H9 (cell line): ENCODE data around the gene PNPLA7. TPM values are rescaled to one million over a fixed set of nuclear protein-coding genes. Genes with fewer than 3 reads are reported as not detected.

Source experiments
- DNase-seq: peaks from one replicate; pipeline ENCODE4 v3.0.0-alpha.2; 2017
- H2AFZ ChIP-seq: one replicate; pipeline ENCODE4 v1.6.1; 2013; ENCODE audit warnings: mild to moderate bottlenecking, low read length, control low read depth, moderate library complexity
- H2AK5ac ChIP-seq: 2 replicates; pipeline ENCODE4 v1.6.1; 2013; ENCODE audit warnings: low read length, control low read depth, mixed read lengths; ENCODE audit not compliant: insufficient read length
- H2BK120ac ChIP-seq: one replicate; pipeline ENCODE4 v1.6.1; 2013; ENCODE audit warnings: low read depth, mild to moderate bottlenecking, low read length, control low read depth, inconsistent platforms; ENCODE audit not compliant: poor library complexity, severe bottlenecking
- H2BK12ac ChIP-seq: 2 replicates; pipeline ENCODE4 v1.6.1; 2013; ENCODE audit warnings: low read length, control low read depth, mixed read lengths, low read depth; ENCODE audit not compliant: insufficient read length
- H2BK15ac ChIP-seq: 2 replicates; pipeline ENCODE4 v1.6.1; 2013; ENCODE audit warnings: low read depth, low read length, control low read depth
- H2BK20ac ChIP-seq: one replicate; pipeline ENCODE4 v1.6.1; 2013; ENCODE audit warnings: low read depth, mild to moderate bottlenecking, low read length, control low read depth, inconsistent platforms; ENCODE audit not compliant: poor library complexity, severe bottlenecking
- H2BK5ac ChIP-seq: 2 replicates; pipeline ENCODE4 v1.6.1; 2013; ENCODE audit warnings: low read length, control low read depth, mixed read lengths; ENCODE audit not compliant: insufficient read length
- H3K14ac ChIP-seq: 2 replicates; pipeline ENCODE4 v1.6.1; 2013; ENCODE audit warnings: low read length, control low read depth; ENCODE audit not compliant: insufficient read depth
- H3K18ac ChIP-seq: 2 replicates; pipeline ENCODE4 v1.6.1; 2013; ENCODE audit warnings: low read depth, mild to moderate bottlenecking, mixed read lengths, low read length, control low read depth; ENCODE audit not compliant: insufficient read length
- H3K23ac ChIP-seq: 2 replicates; pipeline ENCODE4 v1.6.1; 2013; ENCODE audit warnings: low read length, control low read depth, mixed read lengths, low read depth; ENCODE audit not compliant: insufficient read length
- H3K23me2 ChIP-seq: 2 replicates; pipeline ENCODE4 v1.6.1; 2013; ENCODE audit warnings: low read depth, mild to moderate bottlenecking, mixed read lengths, low read length, control low read depth; ENCODE audit not compliant: insufficient read length, poor library complexity, severe bottlenecking
- H3K27ac ChIP-seq: 2 replicates; pipeline ENCODE4 v1.5.1; 2013; ENCODE audit warnings: low read length, control low read depth, mixed read lengths, low read depth; ENCODE audit not compliant: insufficient read length
- H3K27me3 ChIP-seq: 2 replicates; pipeline ENCODE4 v1.6.1; 2013; ENCODE audit warnings: low read length, control low read depth, inconsistent platforms; ENCODE audit not compliant: insufficient read depth
- H3K4ac ChIP-seq: 2 replicates; pipeline ENCODE4 v1.6.1; 2013; ENCODE audit warnings: low read depth, mild to moderate bottlenecking, control low read depth, inconsistent platforms, low read length, moderate library complexity
- H3K4me1 ChIP-seq: 2 replicates; pipeline ENCODE4 v1.6.1; 2013; ENCODE audit warnings: low read length, control low read depth, inconsistent platforms; ENCODE audit not compliant: insufficient read depth
- H3K4me2 ChIP-seq: 2 replicates; pipeline ENCODE4 v1.6.1; 2013; ENCODE audit warnings: low read length, control low read depth, mixed read lengths; ENCODE audit not compliant: insufficient read length, insufficient read depth
- H3K56ac ChIP-seq: 2 replicates; pipeline ENCODE4 v1.6.1; 2013; ENCODE audit warnings: low read depth, mild to moderate bottlenecking, mixed read lengths, low read length, control low read depth; ENCODE audit not compliant: insufficient read length
- H3K79me1 ChIP-seq: 2 replicates; pipeline ENCODE4 v1.6.1; 2013; ENCODE audit warnings: low read depth, mild to moderate bottlenecking, moderate library complexity, low read length, control low read depth, inconsistent platforms; ENCODE audit not compliant: insufficient read depth, poor library complexity, severe bottlenecking
- H3K79me2 ChIP-seq: 2 replicates; pipeline ENCODE4 v1.6.1; 2013; ENCODE audit warnings: low read length, control low read depth, inconsistent platforms; ENCODE audit not compliant: insufficient read depth
- H3K9ac ChIP-seq: 2 replicates; pipeline ENCODE4 v1.6.1; 2013; ENCODE audit warnings: low read length, control low read depth, mixed read lengths; ENCODE audit not compliant: insufficient read length; ENCODE audit errors: extremely low read depth
- H3K9me3 ChIP-seq: one replicate; pipeline ENCODE4 v1.6.1; 2013; ENCODE audit warnings: low read depth, low read length, inconsistent platforms; ENCODE audit not compliant: control insufficient read depth
- H3T11ph ChIP-seq: one replicate; pipeline ENCODE4 v1.6.1; 2013; ENCODE audit warnings: mild to moderate bottlenecking, low read length, control low read depth, inconsistent platforms
- H4K20me1 ChIP-seq: one replicate; pipeline ENCODE4 v1.6.1; 2013; ENCODE audit not compliant: control insufficient read depth, insufficient read length, insufficient read depth
- H4K5ac ChIP-seq: 2 replicates; pipeline ENCODE4 v1.6.1; 2013; ENCODE audit warnings: low read depth, mild to moderate bottlenecking, mixed read lengths, low read length, control low read depth; ENCODE audit not compliant: insufficient read length
- H4K8ac ChIP-seq: replicated peaks from 2 replicates; pipeline ENCODE4 v1.6.1; 2013; ENCODE audit warnings: low read length, control low read depth, mixed read lengths, low read depth; ENCODE audit not compliant: insufficient read length
- H4K91ac ChIP-seq: 2 replicates; pipeline ENCODE4 v1.6.1; 2013; ENCODE audit warnings: low read depth, mild to moderate bottlenecking, moderate library complexity, mixed read lengths, low read length, control low read depth; ENCODE audit not compliant: insufficient read length
- H3K27ac Mint-ChIP-seq, 3 experiments: 2 replicates in 2 of 3; 3 replicates in 1 of 3; pipeline ENCODE4 v1.8.0; 2020 to 2021; ENCODE audit warnings: mixed read lengths in 3 of 3, mild to moderate bottlenecking in 1 of 3, moderate library complexity in 1 of 3
- H3K27me3 Mint-ChIP-seq: 2 replicates; pipeline ENCODE4 v1.8.0; 2021; ENCODE audit warnings: low read depth, mild to moderate bottlenecking, moderate library complexity, mixed read lengths
- H3K36me3 Mint-ChIP-seq, 3 experiments: 2 replicates in 2 of 3; 3 replicates in 1 of 3; pipeline ENCODE4 v1.8.0; 2020 to 2021; ENCODE audit warnings: low read depth in 3 of 3, mixed read lengths in 3 of 3; ENCODE audit not compliant: insufficient read depth in 1 of 3
- H3K4me1 Mint-ChIP-seq, 2 experiments: 2 replicates each; pipeline ENCODE4 v1.8.0; 2020; ENCODE audit warnings: mixed read lengths in 2 of 2
- H3K4me3 Mint-ChIP-seq, 2 experiments: 2 replicates in 1 of 2; 3 replicates in 1 of 2; pipeline ENCODE4 v1.8.0; 2020 to 2021; ENCODE audit warnings: mild to moderate bottlenecking in 2 of 2, mixed read lengths in 2 of 2, moderate library complexity in 1 of 2
- H3K9me3 Mint-ChIP-seq, 2 experiments: 2 replicates in 1 of 2; 3 replicates in 1 of 2; pipeline ENCODE4 v1.8.0; 2020; ENCODE audit warnings: mild to moderate bottlenecking in 2 of 2, mixed read lengths in 2 of 2, moderate library complexity in 1 of 2
- CTCF ChIP-seq: fragments of 200-600 bp; sonication (generic); conservative IDR thresholded peaks from 3 replicates; pipeline ENCODE4 v1.8.0; 2021; ENCODE audit warnings: antibody characterized with exemption, mild to moderate bottlenecking
- WGBS: extraction: QIAGEN DNeasy Blood & Tissue Kit; methylation state at CpG from one replicate; pipeline ENCODE4 v1.1.7; 2013; ENCODE audit warnings: missing lambda C conversion rate, low lambda C conversion rate, mixed read lengths; ENCODE audit not compliant: insufficient read length; ENCODE audit errors: extremely low coverage; 5-methylcytosine and 5-hydroxymethylcytosine counted together
- total RNA-seq: library from RNA; stranded (reverse); gene quantifications from 2 replicates; pipeline ENCODE4 v1.2.1, GENCODE V29; 2021

The PNPLA7 gene
- total RNA-seq, 1 experiment from 2014 or later, result 1.8 TPM

GRCh38 chr9:137516144-137516917 lies 33.9 kb downstream of the PNPLA7 start:
- no peaks in the 10 kb centered on the region for H3K9me3 ChIP-seq
- H3K9me3 Mint-ChIP-seq, result peaks cover 4 to 29% of the 10 kb centered on the region in 2 experiments; a peak in 4 of 5 replicates
- no peaks in the 10 kb centered on the region for H3K4me1 Mint-ChIP-seq
- H3K4me2 ChIP-seq, result no peak overlapping the region
- no peak overlapping the region for H2AFZ ChIP-seq
- H2BK15ac ChIP-seq, result no peak overlapping the region
- no peak overlapping the region for H3K27ac Mint-ChIP-seq
- no peak overlapping the region for H2AK5ac ChIP-seq
- no peaks in the 10 kb centered on the region for H3K79me1 ChIP-seq
- no peak overlapping the region for H2BK12ac ChIP-seq
- no peak overlapping the region for H4K5ac ChIP-seq
- H3K4ac ChIP-seq, result no peak overlapping the region
- no peaks in the 10 kb centered on the region for H3K4me1 ChIP-seq
- TF ChIP-seq CTCF, result no peak
- H3T11ph ChIP-seq, result no peak overlapping the region
- no peak overlapping the region for H3K23ac ChIP-seq
- H3K14ac ChIP-seq, result no peak overlapping the region
- H3K27me3 ChIP-seq, result no peaks in the 10 kb centered on the region
- H3K27ac ChIP-seq, result no peak overlapping the region
- H3K36me3 Mint-ChIP-seq, result peaks cover 0 to 2% (median 0%) of the 10 kb centered on the region in 3 experiments; a peak in 3 of 7 replicates
- H3K79me2 ChIP-seq, result no peaks in the 10 kb centered on the region
- no peak overlapping the region for H4K8ac ChIP-seq
- no peak overlapping the region for H3K4me3 Mint-ChIP-seq
- H3K27me3 Mint-ChIP-seq, result no peaks in the 10 kb centered on the region
- DNase-seq, result peak; percentile 54
- H2BK120ac ChIP-seq, result no peak overlapping the region
- WGBS, result no CpG with 5 or more reads among the region's 10 CpGs
- no peak overlapping the region for H3K9ac ChIP-seq
- H4K20me1 ChIP-seq, result no peaks in the 10 kb centered on the region
- no peak overlapping the region for H2BK20ac ChIP-seq
- H3K18ac ChIP-seq, result no peak overlapping the region
- no peaks in the 10 kb centered on the region for H3K23me2 ChIP-seq
- no peak overlapping the region for H4K91ac ChIP-seq
- no peak overlapping the region for H2BK5ac ChIP-seq
- H3K56ac ChIP-seq, result no peak overlapping the region
